H9 (cell line): Measurements from ENCODE around the gene TMEM80. TPM values are rescaled to one million over a fixed set of nuclear protein-coding genes. Genes with fewer than 3 reads are reported as not detected.

Experiments used
- DNase-seq: peaks from one replicate; pipeline ENCODE4 v3.0.0-alpha.2; 2017
- H2AFZ ChIP-seq: one replicate; pipeline ENCODE4 v1.6.1; 2013; ENCODE audit warnings: mild to moderate bottlenecking, low read length, control low read depth, moderate library complexity
- H2AK5ac ChIP-seq: 2 replicates; pipeline ENCODE4 v1.6.1; 2013; ENCODE audit warnings: low read length, control low read depth, mixed read lengths; ENCODE audit not compliant: insufficient read length
- H2BK120ac ChIP-seq: one replicate; pipeline ENCODE4 v1.6.1; 2013; ENCODE audit warnings: low read depth, mild to moderate bottlenecking, low read length, control low read depth, inconsistent platforms; ENCODE audit not compliant: poor library complexity, severe bottlenecking
- H2BK12ac ChIP-seq: 2 replicates; pipeline ENCODE4 v1.6.1; 2013; ENCODE audit warnings: low read length, control low read depth, mixed read lengths, low read depth; ENCODE audit not compliant: insufficient read length
- H2BK15ac ChIP-seq: 2 replicates; pipeline ENCODE4 v1.6.1; 2013; ENCODE audit warnings: low read depth, low read length, control low read depth
- H2BK20ac ChIP-seq: one replicate; pipeline ENCODE4 v1.6.1; 2013; ENCODE audit warnings: low read depth, mild to moderate bottlenecking, low read length, control low read depth, inconsistent platforms; ENCODE audit not compliant: poor library complexity, severe bottlenecking
- H2BK5ac ChIP-seq: 2 replicates; pipeline ENCODE4 v1.6.1; 2013; ENCODE audit warnings: low read length, control low read depth, mixed read lengths; ENCODE audit not compliant: insufficient read length
- H3K14ac ChIP-seq: 2 replicates; pipeline ENCODE4 v1.6.1; 2013; ENCODE audit warnings: low read length, control low read depth; ENCODE audit not compliant: insufficient read depth
- H3K18ac ChIP-seq: 2 replicates; pipeline ENCODE4 v1.6.1; 2013; ENCODE audit warnings: low read depth, mild to moderate bottlenecking, mixed read lengths, low read length, control low read depth; ENCODE audit not compliant: insufficient read length
- H3K23ac ChIP-seq: 2 replicates; pipeline ENCODE4 v1.6.1; 2013; ENCODE audit warnings: low read length, control low read depth, mixed read lengths, low read depth; ENCODE audit not compliant: insufficient read length
- H3K23me2 ChIP-seq: 2 replicates; pipeline ENCODE4 v1.6.1; 2013; ENCODE audit warnings: low read depth, mild to moderate bottlenecking, mixed read lengths, low read length, control low read depth; ENCODE audit not compliant: insufficient read length, poor library complexity, severe bottlenecking
- H3K27ac ChIP-seq: 2 replicates; pipeline ENCODE4 v1.5.1; 2013; ENCODE audit warnings: low read length, control low read depth, mixed read lengths, low read depth; ENCODE audit not compliant: insufficient read length
- H3K27me3 ChIP-seq: 2 replicates; pipeline ENCODE4 v1.6.1; 2013; ENCODE audit warnings: low read length, control low read depth, inconsistent platforms; ENCODE audit not compliant: insufficient read depth
- H3K4ac ChIP-seq: 2 replicates; pipeline ENCODE4 v1.6.1; 2013; ENCODE audit warnings: low read depth, mild to moderate bottlenecking, control low read depth, inconsistent platforms, low read length, moderate library complexity
- H3K4me1 ChIP-seq: 2 replicates; pipeline ENCODE4 v1.6.1; 2013; ENCODE audit warnings: low read length, control low read depth, inconsistent platforms; ENCODE audit not compliant: insufficient read depth
- H3K4me2 ChIP-seq: 2 replicates; pipeline ENCODE4 v1.6.1; 2013; ENCODE audit warnings: low read length, control low read depth, mixed read lengths; ENCODE audit not compliant: insufficient read length, insufficient read depth
- H3K56ac ChIP-seq: 2 replicates; pipeline ENCODE4 v1.6.1; 2013; ENCODE audit warnings: low read depth, mild to moderate bottlenecking, mixed read lengths, low read length, control low read depth; ENCODE audit not compliant: insufficient read length
- H3K79me1 ChIP-seq: 2 replicates; pipeline ENCODE4 v1.6.1; 2013; ENCODE audit warnings: low read depth, mild to moderate bottlenecking, moderate library complexity, low read length, control low read depth, inconsistent platforms; ENCODE audit not compliant: insufficient read depth, poor library complexity, severe bottlenecking
- H3K79me2 ChIP-seq: 2 replicates; pipeline ENCODE4 v1.6.1; 2013; ENCODE audit warnings: low read length, control low read depth, inconsistent platforms; ENCODE audit not compliant: insufficient read depth
- H3K9ac ChIP-seq: 2 replicates; pipeline ENCODE4 v1.6.1; 2013; ENCODE audit warnings: low read length, control low read depth, mixed read lengths; ENCODE audit not compliant: insufficient read length; ENCODE audit errors: extremely low read depth
- H3K9me3 ChIP-seq: one replicate; pipeline ENCODE4 v1.6.1; 2013; ENCODE audit warnings: low read depth, low read length, inconsistent platforms; ENCODE audit not compliant: control insufficient read depth
- H3T11ph ChIP-seq: one replicate; pipeline ENCODE4 v1.6.1; 2013; ENCODE audit warnings: mild to moderate bottlenecking, low read length, control low read depth, inconsistent platforms
- H4K20me1 ChIP-seq: one replicate; pipeline ENCODE4 v1.6.1; 2013; ENCODE audit not compliant: control insufficient read depth, insufficient read length, insufficient read depth
- H4K5ac ChIP-seq: 2 replicates; pipeline ENCODE4 v1.6.1; 2013; ENCODE audit warnings: low read depth, mild to moderate bottlenecking, mixed read lengths, low read length, control low read depth; ENCODE audit not compliant: insufficient read length
- H4K8ac ChIP-seq: replicated peaks from 2 replicates; pipeline ENCODE4 v1.6.1; 2013; ENCODE audit warnings: low read length, control low read depth, mixed read lengths, low read depth; ENCODE audit not compliant: insufficient read length
- H4K91ac ChIP-seq: 2 replicates; pipeline ENCODE4 v1.6.1; 2013; ENCODE audit warnings: low read depth, mild to moderate bottlenecking, moderate library complexity, mixed read lengths, low read length, control low read depth; ENCODE audit not compliant: insufficient read length
- H3K27ac Mint-ChIP-seq, 3 experiments: 2 replicates in 2 of 3; 3 replicates in 1 of 3; pipeline ENCODE4 v1.8.0; 2020 to 2021; ENCODE audit warnings: mixed read lengths in 3 of 3, mild to moderate bottlenecking in 1 of 3, moderate library complexity in 1 of 3
- H3K27me3 Mint-ChIP-seq: 2 replicates; pipeline ENCODE4 v1.8.0; 2021; ENCODE audit warnings: low read depth, mild to moderate bottlenecking, moderate library complexity, mixed read lengths
- H3K36me3 Mint-ChIP-seq, 3 experiments: 2 replicates in 2 of 3; 3 replicates in 1 of 3; pipeline ENCODE4 v1.8.0; 2020 to 2021; ENCODE audit warnings: low read depth in 3 of 3, mixed read lengths in 3 of 3; ENCODE audit not compliant: insufficient read depth in 1 of 3
- H3K4me1 Mint-ChIP-seq, 2 experiments: 2 replicates each; pipeline ENCODE4 v1.8.0; 2020; ENCODE audit warnings: mixed read lengths in 2 of 2
- H3K4me3 Mint-ChIP-seq, 2 experiments: 2 replicates in 1 of 2; 3 replicates in 1 of 2; pipeline ENCODE4 v1.8.0; 2020 to 2021; ENCODE audit warnings: mild to moderate bottlenecking in 2 of 2, mixed read lengths in 2 of 2, moderate library complexity in 1 of 2
- H3K9me3 Mint-ChIP-seq, 2 experiments: 2 replicates in 1 of 2; 3 replicates in 1 of 2; pipeline ENCODE4 v1.8.0; 2020; ENCODE audit warnings: mild to moderate bottlenecking in 2 of 2, mixed read lengths in 2 of 2, moderate library complexity in 1 of 2
- WGBS: extraction: QIAGEN DNeasy Blood & Tissue Kit; methylation state at CpG from one replicate; pipeline ENCODE4 v1.1.7; 2013; ENCODE audit warnings: missing lambda C conversion rate, low lambda C conversion rate, mixed read lengths; ENCODE audit not compliant: insufficient read length; ENCODE audit errors: extremely low coverage; 5-methylcytosine and 5-hydroxymethylcytosine counted together
- total RNA-seq: library from RNA; stranded (reverse); gene quantifications from 2 replicates; pipeline ENCODE4 v1.2.1, GENCODE V29; 2021
- TF ChIP-seq, protein P1 (sequence below): fragments of 200-600 bp; sonication (generic); conservative IDR thresholded peaks from 3 replicates; pipeline ENCODE4 v1.8.0; 2021; ENCODE audit warnings: antibody characterized with exemption, mild to moderate bottlenecking

The TMEM80 gene
- total RNA-seq, 1 experiment from 2014 or later = 23.6 TPM

DNA sequence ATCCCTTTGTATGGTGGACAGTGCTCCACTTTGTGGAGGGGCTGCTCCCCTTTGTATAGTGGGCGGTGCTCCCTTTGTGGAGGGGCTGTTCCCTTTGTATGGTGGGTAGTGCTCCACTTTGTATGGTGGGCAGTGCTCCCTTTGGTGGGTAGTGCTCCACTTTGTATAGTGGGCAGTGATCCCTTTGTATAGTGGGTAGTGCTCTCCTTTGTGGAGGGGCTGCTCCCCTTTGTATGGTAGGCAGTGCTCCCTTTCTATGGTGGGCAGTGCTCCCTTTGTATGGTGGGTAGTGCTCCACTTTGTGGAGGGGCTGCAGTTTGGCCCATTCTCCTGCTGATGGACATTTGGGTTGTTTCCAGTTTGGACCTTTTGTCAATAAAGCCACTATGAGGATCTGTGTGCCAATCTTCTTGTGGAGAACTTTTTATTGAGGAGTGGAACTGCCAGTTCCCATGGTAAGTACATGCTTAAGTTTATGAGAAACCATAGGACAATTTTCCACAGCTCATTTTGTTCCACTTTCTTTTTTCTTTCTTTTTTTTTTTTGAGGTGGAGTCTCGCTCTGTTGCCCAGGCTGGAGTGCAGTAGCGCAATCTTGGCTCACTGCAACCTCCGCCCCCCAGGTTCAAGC is 47.1 kb downstream of the TMEM80 start:
- Histone ChIP-seq H3K18ac (peak overlapping the region; percentile 36), H3K14ac (no peak overlapping the region), H3K4ac (no peak overlapping the region; the same call in 1 of the 2 replicates), H4K91ac (no peak overlapping the region), H3K9ac (no peak overlapping the region), H3T11ph (no peak overlapping the region), H2BK20ac (peak overlapping the region; percentile 13), H2AK5ac (no peak overlapping the region), H3K9me3 (no peaks in the 10 kb centered on the region), H3K27me3 (no peaks in the 10 kb centered on the region), H2BK120ac (no peak overlapping the region), H2BK15ac (no peak overlapping the region), H2BK12ac (peak overlapping the region; percentile 47), H3K56ac (no peak overlapping the region), H2AFZ (no peak overlapping the region), H3K23me2 (peaks cover 4% of the 10 kb centered on the region), H3K79me1 (no peaks in the 10 kb centered on the region), H3K4me1 (no peaks in the 10 kb centered on the region; the same call in 1 of the 2 replicates), H4K8ac (no peak overlapping the region), H4K5ac (no peak overlapping the region), H3K4me2 (no peak overlapping the region), H3K27ac (no peak overlapping the region), H3K79me2 (peaks cover 3% of the 10 kb centered on the region; the same call in 1 of the 2 replicates), H3K23ac (no peak overlapping the region), H4K20me1 (no peaks in the 10 kb centered on the region), H2BK5ac (no peak overlapping the region)
- DNase-seq = no peak
- Mint-ChIP-seq H3K27ac (no peak overlapping the region; a peak in 1 of 7 replicates), H3K27me3 (no peaks in the 10 kb centered on the region; the same call in 1 of the 2 replicates), H3K36me3 (peaks cover 0 to 2% (median 0%) of the 10 kb centered on the region in 3 experiments; a peak in 1 of 7 replicates), H3K4me3 (no peak overlapping the region), H3K4me1 (peaks cover 13 to 27% of the 10 kb centered on the region in 2 experiments), H3K9me3 (no peaks in the 10 kb centered on the region)
- WGBS = no CpG with 5 or more reads among the region's 4 CpGs
- TF ChIP-seq, protein P1, sequence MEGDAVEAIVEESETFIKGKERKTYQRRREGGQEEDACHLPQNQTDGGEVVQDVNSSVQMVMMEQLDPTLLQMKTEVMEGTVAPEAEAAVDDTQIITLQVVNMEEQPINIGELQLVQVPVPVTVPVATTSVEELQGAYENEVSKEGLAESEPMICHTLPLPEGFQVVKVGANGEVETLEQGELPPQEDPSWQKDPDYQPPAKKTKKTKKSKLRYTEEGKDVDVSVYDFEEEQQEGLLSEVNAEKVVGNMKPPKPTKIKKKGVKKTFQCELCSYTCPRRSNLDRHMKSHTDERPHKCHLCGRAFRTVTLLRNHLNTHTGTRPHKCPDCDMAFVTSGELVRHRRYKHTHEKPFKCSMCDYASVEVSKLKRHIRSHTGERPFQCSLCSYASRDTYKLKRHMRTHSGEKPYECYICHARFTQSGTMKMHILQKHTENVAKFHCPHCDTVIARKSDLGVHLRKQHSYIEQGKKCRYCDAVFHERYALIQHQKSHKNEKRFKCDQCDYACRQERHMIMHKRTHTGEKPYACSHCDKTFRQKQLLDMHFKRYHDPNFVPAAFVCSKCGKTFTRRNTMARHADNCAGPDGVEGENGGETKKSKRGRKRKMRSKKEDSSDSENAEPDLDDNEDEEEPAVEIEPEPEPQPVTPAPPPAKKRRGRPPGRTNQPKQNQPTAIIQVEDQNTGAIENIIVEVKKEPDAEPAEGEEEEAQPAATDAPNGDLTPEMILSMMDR = no peak
